ENCODE results near the gene BRINP3. TPM values are rescaled to one million over a fixed set of nuclear protein-coding genes. Genes with fewer than 3 reads are reported as not detected.

The BRINP3 gene
- total RNA-seq, 1 donor from 2014 or later = not detected

DNA sequence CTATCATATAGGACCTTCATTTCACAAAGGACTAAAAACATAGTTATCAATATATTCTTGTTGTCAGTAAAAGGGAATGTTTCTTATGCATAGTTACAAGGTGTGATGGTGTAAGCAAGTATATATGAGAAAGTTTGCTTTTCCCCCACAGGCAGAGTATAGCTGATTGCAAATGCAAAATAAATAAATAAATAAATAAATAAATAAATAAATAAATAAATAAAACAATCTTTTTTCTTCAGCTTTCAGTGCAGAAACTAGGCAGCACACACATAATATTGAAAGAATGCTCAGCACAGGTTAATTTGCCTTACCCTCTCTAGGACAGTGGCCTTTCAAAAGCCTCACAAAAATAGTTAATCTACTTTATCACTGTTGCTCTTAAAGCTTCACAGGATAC, 138.8 kb downstream of the BRINP3 start:
- TF ChIP-seq, protein P1, sequence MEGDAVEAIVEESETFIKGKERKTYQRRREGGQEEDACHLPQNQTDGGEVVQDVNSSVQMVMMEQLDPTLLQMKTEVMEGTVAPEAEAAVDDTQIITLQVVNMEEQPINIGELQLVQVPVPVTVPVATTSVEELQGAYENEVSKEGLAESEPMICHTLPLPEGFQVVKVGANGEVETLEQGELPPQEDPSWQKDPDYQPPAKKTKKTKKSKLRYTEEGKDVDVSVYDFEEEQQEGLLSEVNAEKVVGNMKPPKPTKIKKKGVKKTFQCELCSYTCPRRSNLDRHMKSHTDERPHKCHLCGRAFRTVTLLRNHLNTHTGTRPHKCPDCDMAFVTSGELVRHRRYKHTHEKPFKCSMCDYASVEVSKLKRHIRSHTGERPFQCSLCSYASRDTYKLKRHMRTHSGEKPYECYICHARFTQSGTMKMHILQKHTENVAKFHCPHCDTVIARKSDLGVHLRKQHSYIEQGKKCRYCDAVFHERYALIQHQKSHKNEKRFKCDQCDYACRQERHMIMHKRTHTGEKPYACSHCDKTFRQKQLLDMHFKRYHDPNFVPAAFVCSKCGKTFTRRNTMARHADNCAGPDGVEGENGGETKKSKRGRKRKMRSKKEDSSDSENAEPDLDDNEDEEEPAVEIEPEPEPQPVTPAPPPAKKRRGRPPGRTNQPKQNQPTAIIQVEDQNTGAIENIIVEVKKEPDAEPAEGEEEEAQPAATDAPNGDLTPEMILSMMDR (conservative IDR thresholded peaks at IDR 0.05; ENCODE audit: low read depth, low read length) = no peak
- no peak for DNase-seq (ENCODE audit: low read depth)
- H3K4me3 ChIP-seq (ENCODE audit: low read depth, low read length) = no peak overlapping the region

GRCh38 chr1:190328871-190329270, 148.8 kb downstream of the BRINP3 start:
- TF ChIP-seq, protein P1 (conservative IDR thresholded peaks at IDR 0.05; ENCODE audit: low read depth, low read length) = no peak
- DNase-seq (ENCODE audit: low read depth) = no peak
- no peak overlapping the region for H3K4me3 ChIP-seq (ENCODE audit: low read depth, low read length)

GRCh38 chr1:190328361-190328760, 149.3 kb downstream of the BRINP3 start:
- no peak overlapping the region for H3K4me3 ChIP-seq (ENCODE audit: low read depth, low read length)
- TF ChIP-seq, protein P1 (conservative IDR thresholded peaks at IDR 0.05; ENCODE audit: low read depth, low read length) = no peak
- no peak for DNase-seq (ENCODE audit: low read depth)

GRCh38 chr1:190327271-190327670, 150.4 kb downstream of the BRINP3 start:
- no peak for DNase-seq (ENCODE audit: low read depth)
- TF ChIP-seq, protein P1 (conservative IDR thresholded peaks at IDR 0.05; ENCODE audit: low read depth, low read length) = no peak
- no peak overlapping the region for H3K4me3 ChIP-seq (ENCODE audit: low read depth, low read length)

DNA sequence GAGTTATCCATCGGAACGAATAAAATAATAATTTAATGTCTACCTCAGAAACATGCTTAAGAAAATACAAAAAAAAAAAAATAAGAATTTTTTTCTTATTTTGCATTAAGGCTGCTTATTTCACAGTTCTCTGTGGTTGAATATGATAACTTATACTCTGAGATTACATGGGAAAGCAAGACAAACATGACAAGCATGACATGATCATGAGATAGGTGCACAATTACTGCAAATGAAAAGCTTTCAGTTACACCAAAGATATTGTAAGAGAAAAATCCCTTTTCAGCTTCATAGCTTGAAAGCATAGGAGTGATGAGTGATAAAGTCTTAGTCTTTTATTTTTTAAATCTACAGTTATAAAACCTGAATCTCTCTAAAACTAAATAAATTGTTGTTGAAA, 154.1 kb downstream of the BRINP3 start:
- TF ChIP-seq, protein P1 (conservative IDR thresholded peaks at IDR 0.05; ENCODE audit: low read depth, low read length) = no peak
- no peak overlapping the region for H3K4me3 ChIP-seq (ENCODE audit: low read depth, low read length)

DNA sequence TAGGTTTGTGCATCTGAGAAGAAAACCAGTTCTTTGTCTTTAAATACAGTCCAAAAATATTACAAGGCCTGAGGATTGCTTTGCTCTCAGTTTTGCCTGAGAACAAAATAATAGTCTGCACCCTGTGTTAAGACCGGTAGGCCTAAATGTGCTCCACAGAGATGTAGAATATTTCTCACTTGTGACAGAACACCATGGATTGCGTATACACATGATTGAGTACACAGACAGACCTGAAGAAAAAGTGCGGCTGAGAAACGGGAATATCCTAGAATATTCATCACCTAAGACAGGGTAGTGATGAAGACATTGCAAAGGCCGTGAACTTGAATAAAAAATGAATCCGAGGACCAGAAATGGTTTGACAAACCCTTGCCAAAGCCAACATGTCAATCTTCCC, 155.4 kb downstream of the BRINP3 start:
- TF ChIP-seq, protein P1 (conservative IDR thresholded peaks at IDR 0.05; ENCODE audit: low read depth, low read length) = no peak
- DNase-seq (ENCODE audit: low read depth) = no peak

More for the DNA sequence above, 154.1 kb downstream of the BRINP3 start:
- DNase-seq (ENCODE audit: low read depth) = no peak

GRCh38 chr1:190320952-190321351, 156.7 kb downstream of the BRINP3 start:
- TF ChIP-seq, protein P1 (conservative IDR thresholded peaks at IDR 0.05; ENCODE audit: low read depth, low read length) = peak; percentile 61
- DNase-seq (ENCODE audit: low read depth) = no peak
- no peak overlapping the region for H3K4me3 ChIP-seq (ENCODE audit: low read depth, low read length)

More for the DNA sequence above, 155.4 kb downstream of the BRINP3 start:
- no peak overlapping the region for H3K4me3 ChIP-seq (ENCODE audit: low read depth, low read length)
